SK-N-SH treated with all-trans-retinoic acid at 6 μM for 48 hours (cell line): ENCODE results near the gene MALT1.

ENCODE experiments used
- ATAC-seq: fragments of 200-7000 bp; cut with Tn5 transposase; 3 replicates; pipeline ENCODE4 v1.9.1; 2020; ENCODE audit warnings: mild to moderate bottlenecking, moderate library complexity
- ARNTL ChIP-seq: fragments of 450-650 bp; formaldehyde crosslinking; IDR thresholded peaks from 2 replicates; pipeline ENCODE4 v1.5.0; 2020; ENCODE audit warnings: low read depth, mild to moderate bottlenecking, moderate library complexity, borderline replicate concordance
- BACH2 ChIP-seq: fragments of 250-450 bp; sonication (Bioruptor Pico); IDR thresholded peaks from 2 replicates; pipeline ENCODE4 v1.9.0; 2021; ENCODE audit warnings: mild to moderate bottlenecking, borderline replicate concordance
- CREB5 ChIP-seq: fragments of 250-450 bp; sonication (Bioruptor Pico); IDR thresholded peaks from 2 replicates; pipeline ENCODE4 v1.5.1; 2020; ENCODE audit warnings: low read depth, mild to moderate bottlenecking, moderate library complexity
- CSRNP3 ChIP-seq: fragments of 250-450 bp; sonication (Bioruptor Pico); IDR thresholded peaks from 2 replicates; pipeline ENCODE4 v1.5.1; 2021; ENCODE audit warnings: mild to moderate bottlenecking, moderate library complexity
- GLIS3 ChIP-seq: fragments of 250-450 bp; sonication (Bioruptor Pico); IDR thresholded peaks from 2 replicates; pipeline ENCODE4 v1.5.0; 2020; ENCODE audit warnings: mild to moderate bottlenecking, moderate library complexity
- ISL1 ChIP-seq: fragments of 250-450 bp; sonication (Bioruptor Pico); IDR thresholded peaks from 2 replicates; pipeline ENCODE4 v2.1.2; 2022; ENCODE audit warnings: mild to moderate bottlenecking, moderate library complexity
- OSR1 ChIP-seq: fragments of 250-450 bp; sonication (Bioruptor Pico); IDR thresholded peaks from 2 replicates; pipeline ENCODE4 v1.8.0; 2022; ENCODE audit warnings: moderate library complexity, mild to moderate bottlenecking, inconsistent platforms
- PATZ1 ChIP-seq: fragments of 250-450 bp; sonication (Bioruptor Pico); IDR thresholded peaks from 2 replicates; pipeline ENCODE4 v1.8.0; 2020; ENCODE audit warnings: mild to moderate bottlenecking, moderate library complexity, borderline replicate concordance
- POU6F1 ChIP-seq: fragments of 250-450 bp; sonication (Bioruptor Pico); IDR thresholded peaks from 2 replicates; pipeline ENCODE4 v1.8.0; 2021; ENCODE audit warnings: low read depth, mild to moderate bottlenecking, moderate library complexity, borderline replicate concordance
- PPARA ChIP-seq: fragments of 250-450 bp; sonication (Bioruptor Pico); IDR thresholded peaks from 2 replicates; pipeline ENCODE4 v1.5.0; 2020; ENCODE audit warnings: mild to moderate bottlenecking, borderline replicate concordance
- RARB ChIP-seq: fragments of 250-450 bp; sonication (Bioruptor Pico); IDR thresholded peaks from 2 replicates; pipeline ENCODE4 v1.8.0; 2021; ENCODE audit warnings: mild to moderate bottlenecking, moderate library complexity
- SNAI2 ChIP-seq: fragments of 250-450 bp; sonication (Bioruptor Pico); IDR thresholded peaks from 2 replicates; pipeline ENCODE4 v1.5.0; 2020; ENCODE audit warnings: mild to moderate bottlenecking, moderate library complexity
- TOX ChIP-seq: fragments of 250-450 bp; sonication (Bioruptor Pico); IDR thresholded peaks from 2 replicates; pipeline ENCODE4 v1.8.0; 2021; ENCODE audit warnings: mild to moderate bottlenecking, moderate library complexity, borderline replicate concordance
- TSHZ2 ChIP-seq: fragments of 250-450 bp; sonication (Bioruptor Pico); IDR thresholded peaks from 2 replicates; pipeline ENCODE4 v1.5.0; 2020; ENCODE audit warnings: mild to moderate bottlenecking, moderate library complexity
- ZC3H10 ChIP-seq: fragments of 250-450 bp; sonication (Bioruptor Pico); IDR thresholded peaks from 2 replicates; pipeline ENCODE4 v1.5.1; 2021; ENCODE audit warnings: mild to moderate bottlenecking, moderate library complexity
- ZFP3 ChIP-seq: fragments of 250-450 bp; sonication (Bioruptor Pico); IDR thresholded peaks from 2 replicates; pipeline ENCODE4 v1.5.0; 2020; ENCODE audit warnings: mild to moderate bottlenecking, moderate library complexity
- ZFP30 ChIP-seq: fragments of 450-650 bp; formaldehyde crosslinking; IDR thresholded peaks from 2 replicates; pipeline ENCODE4 v1.5.0; 2022; ENCODE audit warnings: mild to moderate bottlenecking, moderate library complexity
- ZNF565 ChIP-seq: fragments of 450-650 bp; formaldehyde crosslinking; conservative IDR thresholded peaks from 2 replicates; pipeline ENCODE4 v1.5.0; 2020; ENCODE audit warnings: low read depth, mild to moderate bottlenecking, moderate library complexity
- ZNF70 ChIP-seq: fragments of 450-650 bp; formaldehyde crosslinking; IDR thresholded peaks from 2 replicates; pipeline ENCODE4 v1.5.0; 2020; ENCODE audit warnings: mild to moderate bottlenecking, moderate library complexity
- ZNF8 ChIP-seq: fragments of 450-650 bp; formaldehyde crosslinking; IDR thresholded peaks from 2 replicates; pipeline ENCODE4 v1.5.0; 2020; ENCODE audit warnings: mild to moderate bottlenecking, moderate library complexity

The MALT1 gene

GRCh38 chr18:58687871-58688308 lies 16.6 kb downstream of the MALT1 start:
- no peak for ATAC-seq
- TF ChIP-seq PATZ1 (no peak), TSHZ2 (CRISPR knock-in tag) (no peak), CREB5 (CRISPR knock-in tag) (no peak), ZC3H10 (CRISPR knock-in tag) (no peak), POU6F1 (CRISPR knock-in tag) (no peak), ZFP3 (CRISPR knock-in tag) (no peak)

GRCh38 chr18:58690259-58690658 lies 19.0 kb downstream of the MALT1 start:
- no peak for ATAC-seq
- TF ChIP-seq BACH2 = no peak
- TF ChIP-seq, all 23 proteins: peak for 0

- ATAC-seq = no peak
- no peak for TF ChIP-seq PATZ1
- TF ChIP-seq OSR1 (CRISPR knock-in tag) = no peak
- TF ChIP-seq ZFP30 = no peak
Observed at GRCh38 chr18:58691256-58691655, 20.0 kb downstream of the MALT1 start.

GRCh38 chr18:58692422-58693185 lies 21.3 kb downstream of the MALT1 start:
- no peak for ATAC-seq
- no peak for TF ChIP-seq GLIS3
- no peak for TF ChIP-seq PPARA
- no peak for TF ChIP-seq TOX (CRISPR knock-in tag)
- TF ChIP-seq ARNTL (CRISPR knock-in tag) = no peak
- TF ChIP-seq SNAI2 = no peak
- no peak for TF ChIP-seq ZNF8 (CRISPR knock-in tag)
- TF ChIP-seq BACH2 = no peak
- no peak for TF ChIP-seq POU6F1 (CRISPR knock-in tag)
- no peak for TF ChIP-seq ZNF70
- no peak for TF ChIP-seq CSRNP3 (CRISPR knock-in tag)
- TF ChIP-seq CREB5 (CRISPR knock-in tag) = no peak
- TF ChIP-seq RARB (CRISPR knock-in tag) = no peak
- no peak for TF ChIP-seq ZFP3 (CRISPR knock-in tag)
- no peak for TF ChIP-seq ZNF565 (CRISPR knock-in tag)
- no peak for TF ChIP-seq ISL1 (CRISPR knock-in tag)
